ENCODE results near the gene TCOF1.

Gene TCOF1

GRCh38 chr5:150342583-150342982 lies 14.9 kb upstream of the TCOF1 start:
- no peak for TF ChIP-seq CTCF (conservative IDR thresholded peaks at IDR 0.05)
- TF ChIP-seq ZFX (IDR thresholded peaks at IDR 0.05): no peak
- no peak overlapping the region for H3K27ac ChIP-seq

- H3K27ac ChIP-seq: peak overlapping the region; percentile 43
- TF ChIP-seq CTCF (conservative IDR thresholded peaks at IDR 0.05): no peak
- TF ChIP-seq ZFX (IDR thresholded peaks at IDR 0.05): no peak
Measured at GRCh38 chr5:150343994-150344631, 13.4 kb upstream of the TCOF1 start.

- H3K27ac ChIP-seq: no peak overlapping the region
- TF ChIP-seq CTCF (conservative IDR thresholded peaks at IDR 0.05) (no peak), ZFX (IDR thresholded peaks at IDR 0.05) (no peak)
Measured at GRCh38 chr5:150345716-150346115, 11.8 kb upstream of the TCOF1 start.

GRCh38 chr5:150346592-150346991 lies 10.9 kb upstream of the TCOF1 start:
- TF ChIP-seq CTCF (conservative IDR thresholded peaks at IDR 0.05) (no peak), ZFX (IDR thresholded peaks at IDR 0.05) (no peak)
- H3K27ac ChIP-seq: no peak overlapping the region

GRCh38 chr5:150347003-150347402 lies 10.5 kb upstream of the TCOF1 start:
- TF ChIP-seq CTCF (conservative IDR thresholded peaks at IDR 0.05): no peak
- TF ChIP-seq ZFX (IDR thresholded peaks at IDR 0.05): no peak
- H3K27ac ChIP-seq: no peak overlapping the region

- TF ChIP-seq CTCF (conservative IDR thresholded peaks at IDR 0.05): no peak
- no peak for TF ChIP-seq ZFX (IDR thresholded peaks at IDR 0.05)
- H3K27ac ChIP-seq: no peak overlapping the region
Measured at GRCh38 chr5:150347451-150347850, 10.0 kb upstream of the TCOF1 start.

- no peak overlapping the region for H3K27ac ChIP-seq
- no peak for TF ChIP-seq CTCF (conservative IDR thresholded peaks at IDR 0.05)
- TF ChIP-seq ZFX (IDR thresholded peaks at IDR 0.05): no peak
Measured at GRCh38 chr5:150349681-150350275, 7.7 kb upstream of the TCOF1 start.

Data from C4-2B (cell line).